HG03520 (cell line): ENCODE data around the gene EFNA5.

Experiments used
- ATAC-seq: cut with Tn5 transposase; IDR thresholded peaks from one replicate; pipeline ENCODE4 v1.9.1; 2021; ENCODE audit warnings: mild to moderate bottlenecking, moderate library complexity; ENCODE audit not compliant: unreplicated experiment

Gene EFNA5

GRCh38 chr5:107381189-107381856, 289.4 kb downstream of the EFNA5 start:
- ATAC-seq: no peak

GRCh38 chr5:107380654-107381053, 290.1 kb downstream of the EFNA5 start:
- ATAC-seq: no peak

DNA sequence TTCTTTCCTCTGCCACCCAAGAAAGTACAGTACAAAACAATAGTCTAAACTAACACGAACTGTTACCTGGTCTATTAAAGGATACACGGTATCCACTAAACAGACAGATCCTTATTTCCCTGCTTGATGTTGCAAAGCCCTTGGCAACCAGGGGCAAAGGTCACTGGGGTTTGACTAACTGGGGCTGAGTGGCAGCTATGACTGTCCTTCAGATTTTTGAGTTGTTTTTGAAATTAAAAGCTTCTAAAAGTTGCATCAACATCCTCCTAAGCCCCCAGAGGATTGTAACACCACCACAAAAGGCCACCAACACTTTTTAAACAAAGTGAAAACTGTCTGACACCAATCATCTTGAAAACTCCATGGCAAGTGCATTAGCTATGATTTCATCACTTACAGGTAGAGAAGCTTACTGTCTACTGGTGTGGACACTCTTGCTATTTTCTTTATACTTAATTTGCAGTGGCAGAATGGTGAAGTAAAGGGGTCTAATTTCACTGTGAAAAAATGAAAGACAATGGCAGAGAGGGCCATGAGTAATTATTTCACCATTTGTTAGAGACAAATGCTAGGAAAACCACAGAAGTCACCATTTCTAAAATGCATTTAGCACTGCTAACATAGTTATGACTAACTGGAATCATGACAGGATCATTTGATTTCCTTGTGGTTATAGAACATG, 292.4 kb downstream of the EFNA5 start:
- ATAC-seq: no peak

DNA sequence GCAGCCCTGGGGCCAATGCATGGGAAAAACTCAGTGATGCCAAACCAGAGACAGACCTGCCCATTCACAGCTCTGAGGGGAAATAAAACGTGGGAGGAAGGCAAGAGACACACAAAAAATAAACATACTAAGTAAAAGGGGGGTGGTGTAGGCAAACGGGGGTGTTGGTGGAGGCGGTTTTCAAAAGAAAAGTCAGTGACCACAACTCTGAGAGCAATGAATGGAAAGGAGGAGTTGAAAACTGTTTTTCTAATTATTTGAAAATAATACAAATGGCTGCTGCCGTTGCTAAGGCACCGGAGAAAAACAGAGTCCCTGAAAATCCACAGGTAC, 293.5 kb downstream of the EFNA5 start:
- no peak for ATAC-seq

DNA sequence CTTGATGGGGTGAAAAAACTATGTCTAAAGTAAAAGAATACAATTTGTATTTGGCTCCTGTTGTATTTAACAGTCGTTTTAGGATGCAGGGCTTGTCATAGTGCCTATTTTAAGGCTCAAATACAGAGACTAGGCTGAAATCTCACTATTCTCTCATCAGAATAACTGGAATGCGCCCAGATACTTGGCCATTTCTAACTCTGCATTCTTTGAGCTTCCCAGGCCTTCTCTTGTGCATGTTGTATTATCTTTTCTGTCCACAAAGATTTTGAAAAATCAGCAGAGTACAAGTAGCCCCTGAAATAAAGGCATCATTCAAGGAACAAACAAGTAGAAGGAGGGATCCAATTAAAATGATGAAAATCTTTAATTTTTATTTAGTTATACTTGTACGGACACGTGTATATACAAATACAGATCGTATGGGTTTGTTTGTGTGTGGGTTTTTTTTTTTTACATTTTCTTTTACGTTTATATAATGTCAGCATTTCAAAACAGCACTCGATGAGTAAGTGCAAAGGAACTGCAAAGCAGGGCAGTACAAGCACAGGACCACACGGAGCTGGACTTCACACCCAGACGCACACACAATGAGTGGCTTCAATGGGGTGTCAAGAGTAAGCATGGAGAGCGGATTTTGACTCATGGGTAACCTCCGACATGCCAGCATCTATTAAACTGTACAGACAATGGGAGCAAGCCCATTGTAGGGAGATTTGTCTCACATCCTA, 294.0 kb downstream of the EFNA5 start:
- no peak for ATAC-seq

GRCh38 chr5:107373549-107374263, 297.0 kb downstream of the EFNA5 start:
- ATAC-seq: peak; percentile 55

DNA sequence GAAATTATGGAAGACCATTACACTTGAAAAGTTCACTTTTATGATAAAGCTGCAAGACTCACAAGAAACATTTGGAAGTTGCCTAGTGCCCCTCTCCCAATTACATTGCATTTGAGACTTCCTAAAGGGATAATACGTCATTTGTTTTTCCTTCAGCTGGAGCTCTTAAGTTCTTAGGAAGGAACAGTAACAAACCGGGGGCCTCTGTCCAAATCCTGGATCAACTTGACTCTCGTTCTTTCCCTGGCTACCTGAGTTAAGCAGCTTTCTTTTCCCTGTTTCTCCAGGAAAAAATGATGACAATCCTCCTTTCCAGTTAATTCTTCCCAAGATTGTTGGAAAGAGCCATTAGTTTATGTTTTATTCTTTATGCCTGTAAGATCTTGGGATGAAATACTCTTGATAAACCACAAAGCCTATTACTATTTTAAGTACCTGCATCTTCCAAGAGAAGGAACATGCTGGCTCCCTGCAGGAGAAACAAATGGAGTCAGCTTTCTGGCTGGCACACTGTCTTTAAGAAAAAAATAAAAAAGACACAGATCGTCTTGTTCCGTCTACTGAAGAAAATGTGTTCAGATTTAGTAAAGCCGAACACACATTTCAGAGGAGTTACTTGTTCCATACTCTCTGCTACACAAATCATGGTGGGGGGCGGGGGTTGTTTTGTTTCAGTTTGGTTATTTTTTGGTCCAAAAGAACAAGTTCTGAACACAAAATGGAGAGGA, 297.9 kb downstream of the EFNA5 start:
- ATAC-seq: no peak

DNA sequence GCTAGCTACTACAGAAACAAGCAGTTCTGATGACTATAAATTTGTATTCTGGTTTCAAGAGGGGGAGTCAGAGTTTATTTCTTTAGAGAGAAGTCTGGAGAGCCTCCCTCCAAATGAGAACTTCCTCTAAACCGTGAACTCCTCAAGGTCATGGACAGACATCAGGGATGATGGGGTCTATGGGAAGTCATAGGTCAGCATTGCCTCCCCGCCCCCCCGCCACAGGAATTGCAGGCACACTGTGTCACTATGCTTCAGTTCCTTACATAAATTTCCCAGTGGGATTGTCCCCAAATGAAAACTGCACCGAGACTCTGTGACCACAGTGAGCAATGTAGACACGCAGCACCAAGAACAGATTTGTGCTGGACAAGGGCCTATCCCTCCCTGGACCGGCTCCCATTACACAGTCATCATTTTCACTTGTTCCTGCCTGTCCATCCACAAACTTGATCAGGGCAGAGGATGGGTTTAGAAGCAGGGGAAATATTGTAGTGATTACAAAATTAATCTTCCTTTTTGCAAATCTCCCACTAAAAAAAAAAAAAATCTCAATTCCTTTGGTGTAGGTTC, 300.3 kb downstream of the EFNA5 start:
- no peak for ATAC-seq

DNA sequence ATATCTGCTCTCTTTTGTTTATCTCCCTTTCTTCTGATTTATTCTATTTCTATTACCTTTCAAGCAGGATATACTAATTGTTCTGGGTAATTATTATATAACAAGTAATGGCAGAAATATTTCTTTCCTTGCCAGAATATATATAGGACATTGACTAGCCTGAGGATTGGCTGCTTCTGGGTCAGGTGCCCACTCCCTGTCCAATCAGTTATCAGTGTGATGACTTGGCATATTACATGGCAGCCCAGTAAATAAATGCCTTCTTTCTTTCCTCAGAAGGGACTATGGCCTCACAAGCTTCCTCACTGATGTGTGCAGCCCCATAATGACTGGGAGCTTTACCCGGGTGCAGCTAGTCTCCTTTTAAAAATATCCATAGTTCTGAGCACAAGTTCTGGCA, 301.1 kb downstream of the EFNA5 start:
- ATAC-seq: no peak

DNA sequence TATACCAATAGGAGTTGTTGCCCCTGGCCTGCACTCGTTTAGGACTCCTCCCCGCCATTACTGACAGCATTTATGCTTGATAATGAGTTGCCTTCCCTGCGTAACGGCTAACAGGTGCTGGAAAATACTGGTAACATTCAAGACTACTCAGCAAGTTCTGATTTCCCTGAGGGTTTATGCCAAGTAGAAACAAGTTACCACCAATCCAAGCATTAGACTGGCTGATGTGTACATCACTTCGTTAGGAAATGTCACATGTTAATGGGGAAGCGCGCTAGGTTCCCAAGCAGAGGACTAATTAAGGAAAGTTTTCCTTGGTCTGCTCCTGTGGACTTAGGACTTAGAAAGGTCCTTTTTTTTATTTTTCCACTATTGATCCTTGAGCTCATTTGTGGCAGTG, 302.1 kb downstream of the EFNA5 start:
- ATAC-seq: no peak

GRCh38 chr5:107367939-107368338, 302.8 kb downstream of the EFNA5 start:
- ATAC-seq: no peak

DNA sequence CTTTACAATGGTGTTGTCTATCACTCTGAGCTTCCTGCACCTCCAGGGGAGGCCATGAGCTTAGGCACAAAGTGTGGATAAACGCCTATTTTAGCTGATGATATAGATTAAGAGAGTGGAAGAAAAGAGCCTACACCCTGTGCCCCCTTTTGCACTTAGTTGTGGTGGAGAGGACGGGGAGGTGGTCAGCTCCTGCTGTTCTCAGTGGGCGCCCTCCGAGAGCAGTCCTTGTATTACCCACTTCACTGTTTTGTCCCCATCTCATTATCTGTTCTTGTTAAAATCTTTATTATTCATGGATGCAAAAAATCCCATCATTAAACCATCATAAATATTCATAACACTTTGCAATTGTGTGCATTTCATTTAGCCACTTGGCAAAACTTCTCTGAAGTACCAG, 303.3 kb downstream of the EFNA5 start:
- no peak for ATAC-seq

DNA sequence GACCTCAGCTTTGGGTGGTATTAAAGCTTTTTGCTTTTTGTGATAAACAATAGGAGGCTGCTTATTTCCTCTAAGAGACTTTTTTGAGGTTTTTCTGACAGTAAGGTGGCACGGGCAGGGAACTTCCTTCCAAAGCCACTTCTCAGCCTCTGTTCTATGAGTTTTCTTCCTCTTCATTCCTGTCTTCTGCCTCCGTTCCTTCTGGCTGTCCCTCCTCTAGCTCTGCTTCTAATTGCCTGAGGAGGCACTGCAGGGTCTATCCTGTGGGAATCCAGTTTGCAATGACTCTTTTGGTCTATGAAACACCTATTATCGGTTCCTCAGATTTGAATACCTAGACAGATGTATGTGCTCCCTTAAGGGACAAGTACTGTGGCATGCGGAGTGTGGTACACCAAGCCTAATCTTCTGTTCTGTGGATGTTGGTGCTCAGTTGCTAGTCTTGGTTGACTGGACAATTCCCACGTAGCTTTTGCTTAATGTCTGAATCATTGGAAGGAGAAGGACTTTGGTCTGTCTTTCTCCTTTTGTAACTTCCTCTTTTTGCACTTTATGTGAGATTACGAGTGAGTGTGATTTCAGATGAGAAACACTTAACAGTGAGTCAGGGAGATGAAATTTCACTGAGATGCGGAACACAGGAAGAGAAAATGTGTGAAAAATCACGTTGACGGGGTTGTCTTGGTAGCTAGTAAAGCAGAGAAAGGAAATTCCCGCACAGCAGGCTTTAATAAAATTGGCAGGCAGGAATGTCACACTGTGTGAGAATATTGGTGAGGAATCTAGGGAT, 305.2 kb downstream of the EFNA5 start:
- ATAC-seq: peak; percentile 58

GRCh38 chr5:107364443-107365319, 306.1 kb downstream of the EFNA5 start:
- ATAC-seq: peak; percentile 10

- ATAC-seq: no peak
Measured at GRCh38 chr5:107363768-107364167, 307.0 kb downstream of the EFNA5 start.

DNA sequence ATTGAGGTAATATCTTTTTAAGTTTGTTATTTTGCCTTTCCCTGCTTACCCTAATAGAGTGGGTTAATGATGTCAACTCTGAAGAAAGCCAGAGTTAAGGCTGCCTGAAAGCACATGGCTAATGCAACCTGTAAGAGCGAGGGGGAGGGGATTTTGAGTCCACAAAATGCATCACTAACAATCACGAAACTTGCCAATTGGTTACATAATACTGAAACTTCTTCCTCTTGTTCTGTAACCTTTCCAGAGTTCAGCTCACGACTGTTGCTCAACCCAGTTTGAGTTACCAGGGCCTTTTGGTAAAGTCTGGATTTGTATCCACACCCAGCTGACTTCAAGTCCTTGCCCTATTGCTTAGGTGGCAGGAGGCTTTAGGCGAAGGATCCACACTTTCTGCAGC, 308.8 kb downstream of the EFNA5 start:
- no peak for ATAC-seq

- ATAC-seq: no peak
Measured at GRCh38 chr5:107359916-107360234, 310.9 kb downstream of the EFNA5 start.

DNA sequence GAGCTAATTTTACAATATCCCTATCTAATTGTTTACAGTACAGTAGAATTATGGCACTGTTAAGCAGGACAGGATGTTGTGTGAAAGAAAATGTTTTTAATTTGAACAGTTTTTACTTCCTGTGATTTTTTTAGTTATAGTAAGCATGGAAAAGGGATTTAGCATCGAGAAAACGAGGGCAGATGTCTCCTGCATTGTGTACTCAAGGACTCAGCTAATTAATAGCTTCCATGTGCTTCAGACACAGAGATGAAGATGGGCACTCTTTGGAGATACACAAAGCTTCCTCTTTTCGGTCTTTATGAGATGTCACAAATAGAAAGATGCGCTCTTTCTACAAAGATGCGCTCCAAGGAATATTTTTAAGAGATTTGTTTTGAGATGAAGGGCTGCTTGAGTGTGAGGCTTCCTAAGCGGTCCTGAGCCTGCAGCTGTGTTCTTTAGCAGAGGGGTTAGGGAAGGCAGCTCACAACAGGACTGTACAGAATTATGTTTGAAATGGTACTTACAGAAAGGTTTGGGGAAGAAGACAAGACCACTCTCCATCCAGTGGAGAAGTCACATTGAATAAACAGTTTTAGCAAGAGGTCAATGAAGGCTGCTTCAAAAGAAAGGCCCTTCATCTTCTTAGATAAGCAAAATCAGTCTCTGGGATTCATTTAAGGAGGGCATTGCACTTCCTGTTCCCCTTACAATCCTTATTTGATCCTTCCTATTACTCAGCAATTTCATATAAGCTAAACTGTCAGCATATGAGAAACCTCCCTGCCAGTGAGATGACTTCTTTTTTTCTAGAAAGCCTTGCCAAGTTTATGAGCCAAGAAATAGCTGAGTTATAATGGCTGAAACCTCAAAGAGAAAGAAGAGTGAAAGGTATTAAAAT, 311.5 kb downstream of the EFNA5 start:
- no peak for ATAC-seq
